HG02571 (cell line): ENCODE data around the gene MBTPS1.

ENCODE experiments used
- ATAC-seq: cut with Tn5 transposase; IDR thresholded peaks from one replicate; pipeline ENCODE4 v1.9.1; 2021; ENCODE audit warnings: mild to moderate bottlenecking, moderate library complexity; ENCODE audit not compliant: unreplicated experiment

The MBTPS1 gene

DNA sequence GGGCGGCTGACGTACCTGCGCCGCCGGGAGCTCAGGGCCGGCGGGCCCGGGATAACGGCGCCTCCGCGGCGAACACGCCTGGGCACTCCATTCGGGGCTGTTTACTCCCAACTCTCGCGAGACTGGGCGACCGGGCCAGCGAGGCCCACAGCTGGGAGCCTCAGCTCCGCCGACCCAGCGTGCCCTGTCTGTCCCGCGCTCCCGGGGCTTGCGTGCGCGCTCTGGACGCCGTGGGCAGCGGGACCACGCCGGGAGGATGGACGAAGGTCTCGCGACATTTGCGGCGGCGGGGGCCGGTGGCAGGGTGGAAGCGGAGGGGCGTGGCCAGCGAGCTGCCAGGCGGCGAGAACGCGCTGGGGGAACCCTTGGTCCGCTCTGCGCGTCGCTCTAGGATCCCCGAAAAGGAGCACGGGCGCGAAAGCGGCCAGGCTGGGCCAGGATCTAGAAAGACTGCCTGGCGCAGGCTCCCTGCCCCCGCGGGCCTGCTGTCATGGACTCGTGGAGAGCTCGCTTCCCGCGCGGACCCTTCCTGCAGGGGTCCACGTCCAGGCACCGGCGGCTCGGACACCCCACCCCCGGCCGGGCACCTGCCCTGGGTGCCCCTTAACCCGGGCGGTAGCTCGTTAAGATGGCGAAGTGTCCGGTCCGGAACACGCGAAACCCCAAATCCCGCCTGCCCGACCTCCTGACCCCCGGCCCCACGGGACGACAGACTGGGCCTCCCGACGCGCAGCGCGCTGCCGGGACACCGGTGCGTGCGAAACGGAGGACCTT is at the start of gene MBTPS1:
Gene MBTPS1, minus strand, starts transcription at position 223 of the 774 bp plus-strand sequence. CDS start 15,159 bp downstream, outside the sequence.
- peak; percentile 92 for ATAC-seq

DNA sequence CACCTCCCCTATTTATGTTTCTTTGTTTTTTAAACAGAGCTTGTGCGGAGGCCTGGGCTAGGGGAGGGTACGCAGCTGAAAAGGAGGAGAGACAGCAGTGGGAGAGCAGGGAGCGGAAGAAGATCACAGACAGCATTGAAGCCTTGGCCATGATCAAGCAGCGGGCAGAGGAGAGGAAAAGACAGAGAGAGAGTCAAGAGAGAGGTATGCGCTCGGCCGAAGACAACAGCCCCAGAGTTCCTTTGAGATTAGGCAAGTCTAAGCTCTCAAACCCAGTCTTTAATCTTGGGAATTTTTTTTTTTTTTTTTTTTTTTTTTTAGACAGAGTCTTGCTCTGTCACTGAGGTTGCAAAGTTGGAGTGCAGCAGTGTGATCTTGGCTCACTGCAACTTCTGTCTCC is 49.0 kb upstream of the MBTPS1 start:
- ATAC-seq, result no peak

DNA sequence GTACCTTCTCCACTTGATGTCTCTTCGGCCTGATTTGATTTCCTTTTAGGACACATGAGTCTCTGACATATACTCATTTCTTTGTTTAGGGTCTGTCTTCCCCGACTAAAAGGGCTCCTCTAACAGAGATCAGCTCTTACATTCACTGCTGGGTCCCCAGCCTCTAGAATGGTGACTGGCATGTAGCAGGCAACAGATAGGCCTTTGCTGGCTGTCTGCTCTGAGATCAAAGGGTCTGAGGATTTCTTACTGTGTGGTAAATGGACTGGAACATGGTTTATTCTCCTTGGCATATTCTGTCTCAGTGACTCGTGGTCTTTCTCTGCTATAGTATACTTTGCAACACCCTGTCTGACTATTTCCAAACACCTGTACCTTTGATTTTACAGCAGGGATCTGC is 45.1 kb upstream of the MBTPS1 start:
- ATAC-seq, result no peak

DNA sequence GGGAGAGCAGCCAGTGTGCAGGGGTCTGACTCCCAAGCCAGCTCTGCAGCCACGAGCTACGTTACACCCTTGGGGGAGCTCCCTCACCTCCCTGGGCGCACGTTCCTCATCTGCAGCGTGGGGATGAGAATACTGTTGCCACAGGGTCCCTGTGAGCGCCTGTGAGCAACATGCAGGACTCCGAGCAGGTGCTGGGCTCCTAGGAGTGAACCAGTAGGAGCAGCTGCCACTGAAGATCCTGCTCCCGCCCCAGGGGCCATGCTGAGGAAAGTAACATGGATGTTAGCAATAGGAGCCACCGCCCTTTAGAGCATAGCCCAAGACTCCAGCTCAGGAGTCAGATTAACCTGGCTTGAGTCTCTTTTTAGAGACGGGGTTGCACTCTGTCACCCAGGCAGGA is 44.3 kb upstream of the MBTPS1 start:
- ATAC-seq, result no peak

DNA sequence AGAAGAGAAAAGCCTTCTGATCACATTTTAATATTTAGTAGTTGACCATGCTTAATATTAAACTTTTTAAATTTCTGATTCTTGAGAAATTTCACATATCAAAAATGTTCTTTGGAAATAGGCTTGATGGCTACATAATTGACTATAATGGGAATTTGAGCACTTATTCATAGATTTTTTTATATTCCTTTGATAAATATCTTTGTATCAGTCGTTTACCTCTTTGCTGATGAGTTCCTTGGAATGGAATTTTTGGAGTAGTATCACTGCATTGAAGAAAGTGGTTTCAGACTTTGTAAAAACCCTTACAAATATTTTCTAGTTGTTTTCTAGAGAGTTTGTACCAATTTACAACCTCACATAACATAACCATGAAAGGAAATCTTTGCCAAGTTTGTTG is 43.1 kb upstream of the MBTPS1 start:
- ATAC-seq, result no peak

DNA sequence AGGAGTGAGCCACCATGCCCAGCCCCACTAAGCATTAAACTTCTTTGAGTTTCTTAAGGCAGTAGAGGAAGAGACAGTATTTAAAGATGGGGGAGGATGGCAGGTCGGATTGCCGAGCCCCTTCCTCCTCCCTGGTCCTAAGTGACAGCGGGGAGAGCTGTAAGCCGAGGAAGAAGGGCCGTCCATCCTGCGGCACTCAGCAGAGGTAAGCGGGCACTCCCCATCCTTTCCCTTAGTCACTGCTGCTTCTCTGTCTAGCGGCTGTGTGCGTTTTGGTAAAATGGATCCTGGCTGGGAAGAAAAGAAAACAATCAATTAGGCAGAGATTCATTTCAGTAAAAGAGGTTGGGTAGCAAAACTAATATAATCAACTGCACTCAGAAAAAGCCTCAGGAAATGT is 42.3 kb upstream of the MBTPS1 start:
- ATAC-seq, result no peak

DNA sequence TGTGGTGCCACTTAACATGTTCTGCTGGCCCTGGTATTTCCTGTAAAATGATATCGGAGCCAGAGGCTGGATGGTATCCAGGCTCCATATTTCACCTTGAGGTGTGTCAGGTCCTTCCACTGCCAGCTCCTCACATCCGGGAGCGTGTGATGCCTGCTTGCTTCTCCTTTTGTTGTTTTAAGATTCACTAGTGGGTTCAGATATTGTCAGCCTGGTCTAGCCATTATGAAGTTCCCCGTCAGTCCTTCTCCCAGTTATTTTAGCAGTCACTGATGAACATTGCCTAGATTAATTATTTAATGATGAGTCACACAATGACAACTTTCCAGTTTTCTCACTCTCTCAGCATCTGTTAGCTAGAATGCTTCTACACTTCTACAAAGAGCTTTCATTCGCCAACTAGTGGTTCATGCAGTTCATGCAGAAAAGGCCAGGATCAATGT is 39.6 kb upstream of the MBTPS1 start:
- ATAC-seq, result no peak

DNA sequence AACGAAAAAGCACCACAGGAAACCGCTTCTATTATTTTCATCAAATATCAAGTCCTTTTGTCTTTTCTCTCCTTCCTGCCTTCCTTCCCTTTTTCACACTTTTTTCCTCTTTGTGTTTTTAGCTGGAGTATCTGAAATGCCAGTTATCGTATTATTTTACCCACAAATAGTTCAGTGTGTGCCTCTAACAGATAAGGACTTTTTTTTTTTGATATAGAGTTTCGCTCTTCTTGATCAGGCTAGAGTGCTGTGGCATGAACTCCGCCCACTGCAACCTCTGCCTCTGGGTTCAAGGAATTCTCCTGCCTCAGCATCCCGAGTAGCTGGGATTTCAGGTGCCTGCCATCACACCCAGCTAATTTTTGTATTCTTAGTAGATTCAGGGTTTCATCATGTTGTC is 39.0 kb upstream of the MBTPS1 start:
- no peak for ATAC-seq

DNA sequence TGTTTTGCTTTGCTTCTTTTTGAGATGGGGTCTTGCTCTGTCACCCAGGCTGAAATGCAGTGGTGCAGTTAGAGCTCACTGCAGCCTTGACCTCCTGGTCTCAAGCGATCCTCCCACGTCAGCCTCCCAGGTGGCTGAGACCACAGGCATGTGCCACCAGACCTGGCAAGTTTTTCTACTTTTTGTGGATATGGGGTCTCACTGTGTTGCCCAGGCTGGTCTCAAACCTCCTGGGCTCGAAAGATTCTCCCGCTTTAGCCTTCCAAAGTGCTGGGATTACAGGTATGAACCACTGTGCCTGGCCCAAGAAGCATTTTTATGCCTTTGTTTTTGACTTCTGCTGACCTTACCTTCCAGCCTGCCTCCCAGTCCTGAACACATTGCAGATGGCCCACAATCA is 38.5 kb upstream of the MBTPS1 start:
- ATAC-seq, result no peak

DNA sequence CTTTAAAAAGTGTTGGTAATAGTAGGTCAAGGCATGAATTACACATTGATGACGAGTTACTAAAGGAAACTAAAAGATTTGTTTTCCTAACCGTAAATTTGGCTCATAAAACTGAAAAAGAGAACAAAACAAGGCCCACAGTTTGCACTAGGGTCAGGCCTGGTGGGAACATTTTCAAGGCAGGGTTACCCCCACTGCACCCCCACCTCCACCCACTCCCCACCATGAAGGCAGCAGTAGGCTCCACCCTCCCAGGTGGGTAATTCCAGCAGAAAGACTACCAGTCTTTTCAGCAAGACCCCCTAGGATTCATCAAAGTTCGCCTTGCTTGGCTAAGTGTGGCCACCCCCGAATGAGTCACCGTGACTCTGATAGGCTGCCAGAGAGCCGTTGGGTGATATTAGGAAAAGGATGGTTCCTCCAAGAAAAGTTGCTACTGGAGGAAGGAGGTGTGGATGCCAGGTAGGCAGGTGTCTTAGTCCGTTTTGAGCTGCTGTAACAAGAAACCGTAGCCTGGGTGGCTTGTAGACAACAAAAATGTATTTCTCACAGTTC is 37.0 kb upstream of the MBTPS1 start:
- ATAC-seq, result no peak

DNA sequence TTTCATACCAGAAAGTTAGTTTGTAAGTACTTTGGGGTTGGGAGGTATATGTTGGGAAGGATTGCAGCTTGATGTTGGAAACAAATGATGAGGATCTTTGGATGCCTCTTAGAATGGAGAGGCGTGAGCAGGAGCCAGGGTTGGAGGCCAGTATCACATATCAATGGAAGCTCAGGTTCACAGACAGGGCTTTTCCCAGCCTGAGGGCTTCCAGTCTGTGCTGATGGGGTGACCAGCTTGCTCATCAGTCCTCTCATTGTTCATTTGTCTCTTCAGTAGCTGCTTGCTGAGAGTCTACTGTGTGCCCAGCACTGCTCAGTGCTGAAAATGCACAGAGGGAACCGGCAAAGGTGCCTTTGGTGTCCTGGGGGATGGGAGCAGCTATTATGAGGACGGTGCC is 34.2 kb upstream of the MBTPS1 start:
- no peak for ATAC-seq

DNA sequence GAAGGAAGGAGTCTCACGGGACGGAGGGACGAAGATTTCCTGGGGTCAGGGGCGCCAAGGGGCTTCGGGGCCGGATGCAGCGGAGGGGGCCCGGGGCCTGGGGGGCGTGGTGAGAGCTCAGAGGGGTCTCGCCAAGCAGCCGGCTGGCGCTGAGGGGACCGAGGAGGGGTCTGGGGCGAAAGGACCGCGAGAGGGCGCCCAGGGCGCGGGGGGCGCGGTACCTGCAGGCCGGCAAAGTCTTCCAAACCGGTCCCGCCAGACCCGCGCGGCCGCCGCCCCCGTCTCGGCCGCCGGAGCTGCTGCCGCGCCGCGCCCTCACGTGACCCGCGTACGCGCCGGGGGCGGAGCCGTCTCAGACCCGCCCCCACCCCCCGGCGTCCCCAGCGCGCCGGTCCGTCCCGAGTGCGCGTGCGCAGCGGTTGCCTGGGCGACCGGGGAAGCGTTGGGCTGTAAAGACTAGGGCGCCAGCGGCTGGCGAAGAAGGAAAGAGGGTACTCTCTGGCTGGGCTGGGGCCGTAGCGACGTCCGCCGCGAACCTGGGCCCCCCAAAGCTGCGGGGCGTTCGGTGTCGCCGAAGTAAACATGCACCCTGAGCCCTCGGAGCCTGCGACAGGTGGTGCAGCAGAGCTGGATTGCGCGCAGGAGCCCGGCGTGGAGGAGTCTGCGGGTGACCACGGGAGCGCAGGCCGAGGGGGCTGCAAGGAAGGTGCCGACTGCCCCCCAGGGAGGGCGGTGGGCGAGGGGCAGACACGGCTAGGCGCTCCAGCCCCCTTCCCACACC is 28.3 kb upstream of the MBTPS1 start, which contains the start of the genes DNAAF1 and HSDL1:
Gene DNAAF1, plus strand, starts transcription at position 450 of the 781 bp plus-strand sequence. Its CDS starts 133 bp downstream, at position 583.
Gene HSDL1, minus strand, starts transcription at position 319 of the 781 bp plus-strand sequence. CDS start 13,856 bp downstream, outside the sequence.
- peak; percentile 71 for ATAC-seq

DNA sequence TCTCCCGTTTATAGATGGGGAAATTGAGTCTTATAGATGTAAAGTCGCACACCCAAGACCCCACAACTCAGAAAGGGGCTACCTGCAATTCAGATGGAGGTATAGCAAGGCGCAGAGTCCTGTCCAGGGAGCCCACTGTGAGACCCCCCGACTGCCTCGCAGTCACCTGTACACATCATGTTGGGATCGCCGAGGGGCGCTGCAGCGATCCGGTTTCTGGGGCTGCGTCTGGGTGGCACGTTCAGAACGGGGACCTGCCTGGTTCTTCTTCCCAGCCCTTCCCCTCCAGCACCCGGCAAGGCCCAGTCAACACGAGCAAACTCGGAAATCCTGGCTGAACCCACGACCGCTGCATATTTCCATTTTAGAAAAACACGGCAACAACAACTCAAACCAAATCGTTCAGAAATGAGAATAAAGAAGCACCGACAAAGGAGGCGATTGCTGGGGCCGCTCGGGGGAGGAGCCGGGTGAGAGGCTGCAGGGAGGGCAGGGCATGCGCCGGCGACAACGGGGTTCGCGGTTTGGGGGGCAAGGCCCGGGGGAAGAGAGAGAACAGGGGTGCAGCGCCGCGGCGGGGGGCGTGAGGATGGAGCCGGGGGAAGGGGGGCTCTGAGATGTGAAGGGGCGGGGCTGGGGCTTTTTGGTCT is 27.6 kb upstream of the MBTPS1 start:
- no peak for ATAC-seq

DNA sequence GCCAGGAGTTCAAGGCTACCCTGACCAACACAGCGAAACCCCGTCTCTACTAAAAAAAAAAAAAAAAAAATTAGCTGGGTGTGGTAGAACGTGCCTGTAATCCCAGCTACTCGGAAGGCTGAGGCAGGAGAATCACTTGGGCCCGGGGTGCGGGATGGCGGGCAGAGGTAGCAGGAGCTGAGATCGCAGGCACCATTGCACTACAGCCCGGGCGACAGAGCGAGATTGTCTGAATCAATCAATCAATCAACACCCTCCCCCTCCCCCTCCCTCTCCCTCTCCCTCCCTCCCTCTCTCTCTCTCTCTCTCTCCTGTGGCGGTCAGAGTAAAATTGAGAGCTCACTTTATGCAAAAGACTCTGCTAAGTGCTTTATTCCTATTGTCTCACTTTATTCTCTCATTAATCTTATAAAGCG is 27.1 kb upstream of the MBTPS1 start:
- ATAC-seq, result no peak

DNA sequence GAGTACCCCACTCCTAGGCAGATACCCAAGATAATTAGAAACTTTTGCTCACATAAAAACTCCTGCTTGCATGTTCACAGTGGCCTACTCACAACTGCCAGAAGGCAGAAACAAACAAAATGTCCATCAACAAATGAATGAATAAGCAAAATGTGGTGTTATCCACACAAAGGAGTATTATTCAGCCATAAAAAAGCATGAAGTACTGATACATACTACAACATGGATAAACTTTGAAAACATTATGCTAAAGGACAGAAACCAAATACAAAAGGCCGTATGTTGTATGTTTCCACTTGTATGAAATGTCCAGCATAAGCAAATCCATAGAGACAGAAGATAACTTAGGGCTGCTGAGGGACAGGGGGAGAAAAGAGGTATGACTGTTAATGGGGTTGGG is 26.3 kb upstream of the MBTPS1 start:
- ATAC-seq, result no peak

DNA sequence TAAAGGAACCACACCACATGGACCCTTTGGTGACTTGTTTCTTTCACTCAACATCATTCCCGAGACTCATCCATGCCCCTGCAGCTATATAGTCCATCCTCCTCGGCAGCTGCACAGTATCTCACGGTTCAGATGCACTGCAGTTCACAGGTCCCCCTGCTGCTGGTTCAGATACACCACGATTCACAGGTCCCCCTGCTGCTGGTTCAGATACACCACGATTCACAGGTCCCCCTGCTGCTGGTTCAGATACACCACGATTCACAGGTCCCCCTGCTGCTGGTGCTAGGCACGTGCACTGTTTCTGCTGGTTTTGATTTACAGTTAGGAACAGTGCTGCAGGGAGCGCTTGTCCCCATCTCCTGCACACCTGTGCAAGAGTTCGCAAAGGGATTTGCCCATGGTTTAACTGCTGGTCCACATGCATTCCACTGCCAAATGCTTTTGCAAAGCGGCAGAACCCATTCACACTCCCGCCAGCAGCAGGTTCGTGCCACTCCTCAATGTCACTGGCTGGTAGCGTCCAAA is 24.5 kb upstream of the MBTPS1 start:
- no peak for ATAC-seq

DNA sequence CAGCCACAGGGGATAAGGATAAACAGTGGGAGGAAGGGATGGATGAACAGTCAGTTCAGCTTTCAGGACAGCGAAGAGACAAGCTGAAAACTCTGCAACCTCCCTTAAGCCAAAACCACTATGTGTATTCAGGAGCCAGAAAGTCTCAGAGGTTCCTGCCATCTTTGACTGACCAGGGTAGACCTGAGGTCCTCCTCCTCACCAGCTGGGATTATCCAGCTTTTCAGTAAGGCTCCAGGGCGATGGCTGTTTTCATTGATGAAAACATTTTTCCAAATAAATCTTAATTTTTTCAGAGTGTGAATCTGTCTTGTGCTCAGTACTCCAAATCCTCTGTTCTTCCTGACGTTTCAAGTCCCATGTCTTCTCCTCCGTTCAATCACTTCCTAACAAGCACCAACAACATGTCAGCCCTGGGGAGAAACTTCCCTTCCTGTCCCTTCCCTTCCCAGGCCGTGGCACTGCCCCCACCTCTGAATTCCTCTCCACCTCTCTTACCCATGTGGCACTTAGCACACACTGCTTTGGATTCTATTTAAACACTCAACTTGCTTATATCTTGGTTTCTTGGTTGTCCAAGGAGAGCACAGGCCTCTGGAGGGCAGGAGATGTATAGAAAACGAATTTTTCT is 23.0 kb upstream of the MBTPS1 start:
- no peak for ATAC-seq

DNA sequence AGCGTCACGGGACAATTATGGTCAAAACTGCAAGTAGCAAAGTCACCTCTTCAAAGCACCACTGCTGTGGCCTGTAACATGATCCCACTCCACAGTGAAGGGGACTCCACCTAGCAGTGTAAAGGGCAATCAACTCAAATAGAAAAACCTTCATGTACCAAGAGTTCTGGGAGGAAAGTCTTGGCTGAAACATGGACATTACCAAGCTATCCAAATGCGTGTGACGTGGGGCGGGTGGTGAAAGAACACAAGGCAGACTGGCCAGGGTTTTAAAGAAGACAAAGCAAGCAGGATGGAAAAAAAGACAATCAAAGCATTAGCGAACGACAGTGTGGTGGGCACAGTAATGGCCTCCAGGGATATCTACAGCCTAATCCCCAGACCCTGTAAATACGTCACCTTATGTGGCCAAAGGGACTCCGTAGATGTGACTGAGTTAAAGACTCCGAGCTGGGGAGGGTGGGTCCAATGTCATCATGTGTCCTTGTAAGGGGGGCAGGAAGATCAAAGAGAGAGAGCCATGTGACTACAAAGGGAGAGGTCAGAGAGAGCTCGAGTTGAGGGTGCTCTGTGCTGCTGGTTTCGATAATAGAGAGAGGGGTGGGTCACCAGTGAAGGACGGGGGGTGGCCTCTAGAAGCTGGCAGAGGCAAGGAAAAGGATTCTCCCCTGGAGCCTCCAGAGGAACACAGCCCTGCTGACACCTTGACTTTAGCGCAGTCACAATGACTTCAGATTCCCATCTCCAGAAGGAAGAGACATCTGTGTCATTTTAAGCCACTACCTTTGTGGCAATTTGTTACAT is 22.3 kb upstream of the MBTPS1 start:
- no peak for ATAC-seq

DNA sequence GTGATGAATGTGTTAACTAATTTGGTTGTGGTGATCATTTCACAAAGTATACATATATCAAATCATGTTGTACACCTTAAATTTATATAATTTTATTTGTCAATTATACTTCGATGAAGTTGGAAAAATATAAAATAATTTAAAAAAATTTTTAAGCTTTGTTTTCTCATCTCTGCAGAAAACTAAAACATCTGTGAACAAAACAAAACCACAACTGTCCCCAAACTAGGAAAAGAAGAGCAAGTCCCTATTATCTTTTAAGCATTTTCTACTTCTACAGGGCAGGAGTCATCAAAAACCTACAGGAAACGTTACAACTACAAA is 21.7 kb upstream of the MBTPS1 start:
- ATAC-seq, result no peak
